Kidney epithelial cell (primary cell): ENCODE measurements around the gene PPM1E. TPM values are rescaled to one million over a fixed set of nuclear protein-coding genes. Genes with fewer than 3 reads are reported as not detected.
A peak's percentile ranks its signal among the peaks of the same experiment; 100 is the strongest.

Source experiments
- DNase-seq: peaks from one replicate; pipeline ENCODE4 v3.0.0-alpha.2; 2010; ENCODE audit warnings: low read depth
- H3K27me3 ChIP-seq: 2 replicates; pipeline ENCODE4 v1.6.0; 2011; ENCODE audit warnings: low read length; ENCODE audit not compliant: control insufficient read depth, insufficient read depth
- H3K36me3 ChIP-seq: 2 replicates; pipeline ENCODE4 v1.5.1; 2011; ENCODE audit warnings: low read length; ENCODE audit not compliant: control insufficient read depth, insufficient read depth
- H3K4me3 ChIP-seq: 2 replicates; pipeline ENCODE4 v1.5.1; 2011; ENCODE audit warnings: low read depth, mild to moderate bottlenecking, control low read depth, low read length
- total RNA-seq: library from RNA; depleted of rRNA; stranded (reverse); fragments of >200 nt; gene quantifications from 2 replicates; pipeline ENCODE4 v1.2.3, GENCODE V29; 2015
- TF ChIP-seq, protein P1 (sequence below): IDR thresholded peaks from 2 replicates; pipeline ENCODE4 v1.5.1; 2011; ENCODE audit warnings: mild to moderate bottlenecking, moderate library complexity, low read length, control low read depth, inconsistent platforms; ENCODE audit not compliant: insufficient read depth, poor library complexity, severe bottlenecking

Gene PPM1E
- total RNA-seq, 1 donor from 2014 or later, result 2.4 TPM

DNA sequence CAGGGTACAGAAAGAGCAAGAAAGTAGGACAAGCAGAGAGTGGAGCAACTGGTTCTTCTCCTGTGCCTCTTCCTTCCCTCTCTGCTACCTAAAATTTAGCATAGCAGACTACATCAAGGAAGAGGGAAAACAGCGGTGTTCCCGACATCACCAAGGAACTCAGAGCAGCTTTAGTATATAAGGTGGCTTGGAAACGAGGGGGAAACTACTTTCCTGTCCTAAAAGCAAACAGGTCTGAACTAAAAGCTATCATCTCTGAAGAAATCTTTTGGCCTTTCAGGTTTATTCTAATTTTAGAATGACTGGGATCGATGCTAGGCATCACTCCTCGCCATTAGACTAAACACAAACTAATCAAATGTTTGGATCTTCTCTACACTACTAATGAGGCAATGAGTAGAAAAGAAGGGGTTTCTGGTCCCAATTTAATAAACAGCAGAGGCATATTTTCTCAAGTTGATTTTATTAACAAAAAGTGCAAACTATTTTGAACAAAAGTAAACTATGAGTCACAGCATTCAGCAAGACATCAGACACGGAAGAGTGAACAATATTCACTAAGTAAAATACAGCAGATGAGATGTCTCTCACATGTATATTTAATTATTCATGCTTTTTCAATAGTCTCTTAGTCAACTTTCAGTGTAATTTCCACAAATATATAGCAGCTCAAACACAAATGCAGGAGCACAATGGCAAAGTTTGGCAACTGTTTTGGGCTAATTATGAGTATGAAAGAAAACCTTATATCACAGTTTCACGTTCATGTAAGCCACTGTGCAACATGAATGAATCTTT is 242.3 kb downstream of the PPM1E start:
- Histone ChIP-seq H3K27me3 (no peaks in the 10 kb centered on the region), H3K4me3 (no peak overlapping the region), H3K36me3 (no peaks in the 10 kb centered on the region)
- DNase-seq, result no peak
- TF ChIP-seq, protein P1, sequence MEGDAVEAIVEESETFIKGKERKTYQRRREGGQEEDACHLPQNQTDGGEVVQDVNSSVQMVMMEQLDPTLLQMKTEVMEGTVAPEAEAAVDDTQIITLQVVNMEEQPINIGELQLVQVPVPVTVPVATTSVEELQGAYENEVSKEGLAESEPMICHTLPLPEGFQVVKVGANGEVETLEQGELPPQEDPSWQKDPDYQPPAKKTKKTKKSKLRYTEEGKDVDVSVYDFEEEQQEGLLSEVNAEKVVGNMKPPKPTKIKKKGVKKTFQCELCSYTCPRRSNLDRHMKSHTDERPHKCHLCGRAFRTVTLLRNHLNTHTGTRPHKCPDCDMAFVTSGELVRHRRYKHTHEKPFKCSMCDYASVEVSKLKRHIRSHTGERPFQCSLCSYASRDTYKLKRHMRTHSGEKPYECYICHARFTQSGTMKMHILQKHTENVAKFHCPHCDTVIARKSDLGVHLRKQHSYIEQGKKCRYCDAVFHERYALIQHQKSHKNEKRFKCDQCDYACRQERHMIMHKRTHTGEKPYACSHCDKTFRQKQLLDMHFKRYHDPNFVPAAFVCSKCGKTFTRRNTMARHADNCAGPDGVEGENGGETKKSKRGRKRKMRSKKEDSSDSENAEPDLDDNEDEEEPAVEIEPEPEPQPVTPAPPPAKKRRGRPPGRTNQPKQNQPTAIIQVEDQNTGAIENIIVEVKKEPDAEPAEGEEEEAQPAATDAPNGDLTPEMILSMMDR, result no peak

DNA sequence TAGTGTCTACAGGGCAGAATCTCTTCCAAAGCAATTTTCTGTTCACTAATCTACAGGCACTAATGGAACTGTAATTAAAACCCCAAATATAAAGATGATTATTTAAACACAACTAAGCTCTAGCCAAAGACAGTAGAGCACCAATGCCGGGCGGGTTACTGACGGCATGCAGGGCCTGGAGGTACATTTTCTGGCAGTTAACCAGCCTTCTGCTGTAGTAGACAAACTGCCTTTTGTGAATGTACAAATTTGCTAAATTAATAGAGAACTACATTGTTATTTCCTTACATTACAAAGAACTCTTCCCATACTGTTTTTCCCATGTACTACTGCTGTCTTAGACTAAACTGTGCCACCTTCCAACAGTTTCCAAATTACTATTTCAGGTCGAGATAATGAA is 243.2 kb downstream of the PPM1E start:
- no peak overlapping the region for H3K4me3 ChIP-seq
- no peaks in the 10 kb centered on the region for H3K27me3 ChIP-seq
- H3K36me3 ChIP-seq, result no peaks in the 10 kb centered on the region
- TF ChIP-seq, protein P1, result no peak
- DNase-seq, result no peak

DNA sequence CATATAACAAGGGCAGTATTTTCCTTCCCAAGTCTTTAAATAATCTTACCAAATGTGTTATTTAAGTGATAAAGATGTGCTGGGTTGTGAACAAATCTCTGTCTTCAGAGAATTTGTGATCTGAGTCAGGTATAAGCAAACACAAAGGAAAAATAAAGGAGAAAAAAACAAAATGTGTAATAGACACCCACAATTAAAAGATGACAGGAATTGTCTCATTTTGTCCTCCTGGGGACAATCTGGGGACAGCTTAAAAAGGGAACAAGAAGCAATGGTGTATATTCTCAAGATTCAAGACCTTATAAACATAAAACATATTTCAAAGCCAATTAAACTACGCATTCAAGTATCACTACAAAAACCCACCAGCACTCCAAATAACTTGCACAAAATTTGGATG is 243.8 kb downstream of the PPM1E start:
- TF ChIP-seq, protein P1, result no peak
- no peak for DNase-seq
- Histone ChIP-seq H3K36me3 (no peaks in the 10 kb centered on the region), H3K4me3 (no peak overlapping the region), H3K27me3 (no peaks in the 10 kb centered on the region)

DNA sequence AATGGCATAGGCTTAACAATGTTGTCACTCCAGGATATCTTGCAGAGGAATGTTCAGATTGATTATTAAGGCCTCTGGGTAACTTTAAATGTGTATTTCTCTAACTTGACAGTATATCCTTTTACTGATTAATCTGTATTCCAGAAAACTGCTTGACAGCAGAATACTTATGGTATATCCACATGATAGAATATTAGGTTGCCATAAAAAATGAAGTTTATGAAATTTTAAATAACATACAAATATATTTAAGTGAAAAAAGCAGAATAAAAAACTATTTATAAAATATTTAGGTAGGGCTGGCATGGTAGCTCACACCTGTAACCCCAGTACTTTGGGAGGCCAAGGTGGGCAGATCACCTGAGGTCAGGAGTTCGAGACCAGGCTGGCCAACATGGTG is 244.4 kb downstream of the PPM1E start:
- DNase-seq, result no peak
- Histone ChIP-seq H3K36me3 (no peaks in the 10 kb centered on the region), H3K27me3 (no peaks in the 10 kb centered on the region), H3K4me3 (no peak overlapping the region)
- TF ChIP-seq, protein P1, result no peak

DNA sequence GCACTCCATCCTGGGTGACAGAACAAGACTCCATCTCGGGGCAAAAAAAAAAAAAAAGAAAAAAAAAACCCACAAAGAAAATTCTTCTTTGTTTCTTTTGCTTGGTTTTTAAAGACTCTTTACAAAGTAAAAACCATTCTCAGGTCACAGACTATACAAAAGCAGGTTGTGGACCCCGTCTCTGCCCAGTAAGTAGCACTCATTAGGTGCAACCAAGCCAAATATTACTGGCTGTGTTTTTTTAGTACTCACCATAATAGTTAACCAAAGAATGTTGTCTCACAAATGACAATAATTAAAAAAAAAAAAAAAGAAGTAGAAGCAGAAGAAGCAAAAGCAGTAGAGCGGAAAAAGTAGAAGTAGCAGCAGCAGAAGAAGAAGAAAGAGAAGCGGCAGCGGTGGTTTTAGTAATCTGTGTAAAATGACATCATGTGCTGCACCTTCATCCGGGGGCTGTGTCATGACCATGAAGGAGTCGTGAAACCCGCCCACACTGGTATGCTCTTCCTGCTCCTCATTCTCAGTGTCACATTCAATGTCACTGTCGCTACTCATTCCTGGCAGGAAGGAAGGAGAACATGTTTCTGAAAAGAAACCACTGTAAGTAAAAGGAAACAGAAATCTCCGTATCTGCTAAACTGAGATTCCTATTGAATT is 245.6 kb downstream of the PPM1E start:
- TF ChIP-seq, protein P1, result no peak
- peak; percentile 54 for DNase-seq
- Histone ChIP-seq H3K4me3 (no peak overlapping the region), H3K27me3 (no peaks in the 10 kb centered on the region), H3K36me3 (no peaks in the 10 kb centered on the region)
